SJSA1 (cell line): ENCODE results near the gene FAM81A. TPM values are rescaled to one million over a fixed set of nuclear protein-coding genes. Genes with fewer than 3 reads are reported as not detected.

Experiments used
- DNase-seq, 2 experiments: peaks; one replicate each; pipeline ENCODE4 v3.0.0-alpha.2; 2015 to 2020; ENCODE audit warnings: low spot score in 2 of 2, low read depth in 1 of 2
- H3K27ac ChIP-seq: fragments of 250-450 bp; sonication (Bioruptor Pico); 2 replicates; pipeline ENCODE4 v1.5.1; 2020; ENCODE audit warnings: mild to moderate bottlenecking, moderate library complexity
- H3K27me3 ChIP-seq: fragments of 250-450 bp; sonication (Bioruptor Pico); replicated peaks from 2 replicates; pipeline ENCODE4 v1.5.1; 2020; ENCODE audit warnings: mild to moderate bottlenecking, moderate library complexity
- H3K36me3 ChIP-seq: fragments of 250-450 bp; sonication (Bioruptor Pico); 2 replicates; pipeline ENCODE4 v1.5.1; 2020; ENCODE audit warnings: mild to moderate bottlenecking
- H3K4me1 ChIP-seq: fragments of 250-450 bp; sonication (Bioruptor Pico); replicated peaks from 2 replicates; pipeline ENCODE4 v1.6.1; 2021; ENCODE audit warnings: mild to moderate bottlenecking
- H3K4me3 ChIP-seq: fragments of 250-450 bp; sonication (Bioruptor Pico); 2 replicates; pipeline ENCODE4 v1.5.1; 2020; ENCODE audit warnings: mild to moderate bottlenecking
- H3K9me3 ChIP-seq: fragments of 250-450 bp; sonication (Bioruptor Pico); replicated peaks from 2 replicates; pipeline ENCODE4 v1.5.1; 2020; ENCODE audit warnings: mild to moderate bottlenecking
- total RNA-seq: library from RNA; depleted of rRNA; stranded (reverse); fragments of >200 nt; shearing (Covaris generic); gene quantifications from 2 replicates; pipeline ENCODE4 v1.2.3, GENCODE V29; 2014

FAM81A gene
- total RNA-seq, 1 experiment from 2014 or later: 1.6 TPM

- H3K27me3 ChIP-seq: no peaks in the 10 kb centered on the region
- DNase-seq: no peak
- no peaks in the 10 kb centered on the region for H3K9me3 ChIP-seq
- no peak overlapping the region for H3K27ac ChIP-seq
- peaks cover 23% of the 10 kb centered on the region for H3K4me1 ChIP-seq
- no peak overlapping the region for H3K4me3 ChIP-seq
- no peaks in the 10 kb centered on the region for H3K36me3 ChIP-seq
Observed at GRCh38 chr15:59549301-59550185, 111.6 kb downstream of the FAM81A start.

DNA sequence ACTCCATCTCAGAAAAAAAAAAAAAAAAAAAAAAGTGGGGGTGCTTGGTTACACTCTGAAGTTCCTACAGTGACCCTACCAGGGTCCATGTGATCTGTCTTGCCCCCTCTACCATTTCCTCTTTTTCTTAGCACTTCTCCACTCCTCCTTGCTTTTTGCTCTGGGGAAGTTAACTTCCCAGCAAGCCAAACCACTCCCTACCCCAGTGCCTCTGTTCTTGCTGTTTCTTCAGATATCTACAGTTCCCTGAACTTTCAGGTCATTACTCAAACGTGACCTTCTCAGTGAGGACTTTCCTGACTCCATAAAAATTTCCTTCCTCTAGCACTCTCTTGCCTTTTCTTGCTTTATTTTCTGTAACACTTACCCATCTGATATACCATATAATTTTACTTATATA, 112.5 kb downstream of the FAM81A start:
- no peak overlapping the region for H3K27ac ChIP-seq
- no peaks in the 10 kb centered on the region for H3K9me3 ChIP-seq
- no peaks in the 10 kb centered on the region for H3K27me3 ChIP-seq
- H3K36me3 ChIP-seq: no peaks in the 10 kb centered on the region
- no peak for DNase-seq
- H3K4me1 ChIP-seq: peaks cover 29% of the 10 kb centered on the region
- no peak overlapping the region for H3K4me3 ChIP-seq

DNA sequence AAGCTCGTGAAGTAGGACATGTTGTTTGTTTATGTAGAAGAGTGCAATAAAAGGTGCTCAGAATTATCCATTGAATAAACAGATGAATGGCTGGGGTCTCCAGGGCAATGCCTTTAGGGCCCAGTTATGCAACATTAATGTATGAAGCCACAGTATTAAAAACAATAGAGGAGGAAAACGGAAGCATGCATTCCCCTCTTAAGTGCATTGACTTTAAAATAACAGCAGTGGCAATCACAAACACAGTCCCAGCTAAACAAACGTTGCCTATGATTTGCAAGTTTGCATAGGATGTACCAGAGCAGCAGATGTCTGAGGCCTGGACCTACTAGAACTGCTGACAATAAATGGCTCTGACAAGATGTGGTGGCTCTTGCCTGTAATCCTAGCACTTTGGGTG, 113.0 kb downstream of the FAM81A start:
- Histone ChIP-seq H3K27ac (no peak overlapping the region), H3K27me3 (no peaks in the 10 kb centered on the region), H3K36me3 (no peaks in the 10 kb centered on the region), H3K4me1 (peaks cover 33% of the 10 kb centered on the region), H3K9me3 (no peaks in the 10 kb centered on the region), H3K4me3 (no peak overlapping the region)
- DNase-seq: peak in 1 of 2 experiments; percentile 14

- peaks cover 37% of the 10 kb centered on the region for H3K4me1 ChIP-seq
- H3K36me3 ChIP-seq: no peaks in the 10 kb centered on the region
- H3K27me3 ChIP-seq: no peaks in the 10 kb centered on the region
- no peaks in the 10 kb centered on the region for H3K9me3 ChIP-seq
- no peak overlapping the region for H3K4me3 ChIP-seq
- DNase-seq: peak; percentile 53 to 71
- peak overlapping the region; percentile 42 for H3K27ac ChIP-seq
Observed at GRCh38 chr15:59553879-59554735, 116.1 kb downstream of the FAM81A start.

DNA sequence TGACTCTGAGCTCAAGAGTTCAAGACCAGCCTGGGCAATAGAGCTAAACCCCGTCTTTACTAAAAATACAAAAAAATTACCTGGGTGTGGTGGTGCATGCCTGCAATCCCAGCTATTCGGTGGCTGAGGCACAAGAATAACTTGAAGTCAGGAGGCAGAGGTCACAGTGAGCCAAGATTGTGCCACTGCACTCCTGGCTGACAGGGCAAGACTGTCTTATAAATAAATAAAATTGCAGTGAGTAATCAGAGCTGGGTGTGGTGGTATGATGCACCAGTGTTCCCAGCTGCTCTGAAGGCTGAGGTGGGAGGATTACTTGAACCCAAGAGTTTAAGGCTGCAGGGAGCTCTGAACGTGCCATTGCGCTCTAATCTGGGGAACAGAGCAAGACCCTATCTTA, 117.7 kb downstream of the FAM81A start:
- peaks cover 35% of the 10 kb centered on the region for H3K4me1 ChIP-seq
- no peak overlapping the region for H3K4me3 ChIP-seq
- DNase-seq: no peak
- H3K36me3 ChIP-seq: no peaks in the 10 kb centered on the region
- no peak overlapping the region for H3K27ac ChIP-seq
- H3K27me3 ChIP-seq: no peaks in the 10 kb centered on the region
- no peaks in the 10 kb centered on the region for H3K9me3 ChIP-seq

DNA sequence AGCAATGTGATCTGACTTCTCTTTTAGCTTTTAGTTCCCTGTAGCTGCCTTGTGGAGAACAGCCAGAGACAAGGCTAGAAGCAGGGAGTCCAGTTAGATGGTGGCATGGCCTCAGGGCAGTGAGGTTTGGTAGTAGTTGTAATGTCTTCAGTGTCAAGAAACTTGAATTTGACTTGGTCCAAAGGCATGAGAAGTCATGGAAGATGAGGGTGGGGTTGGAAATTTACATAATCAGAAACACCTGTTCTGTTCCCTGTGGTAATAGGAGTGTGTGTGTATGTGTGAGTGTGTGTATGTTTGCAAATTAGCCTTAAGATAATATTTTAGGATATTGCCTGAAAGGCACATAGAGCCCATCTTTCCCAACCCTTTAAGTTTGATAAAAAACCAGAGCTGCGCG, 118.4 kb downstream of the FAM81A start:
- no peak for DNase-seq
- Histone ChIP-seq H3K9me3 (no peaks in the 10 kb centered on the region), H3K36me3 (no peaks in the 10 kb centered on the region), H3K4me3 (no peak overlapping the region), H3K27me3 (no peaks in the 10 kb centered on the region), H3K4me1 (peaks cover 28% of the 10 kb centered on the region), H3K27ac (no peak overlapping the region)

DNA sequence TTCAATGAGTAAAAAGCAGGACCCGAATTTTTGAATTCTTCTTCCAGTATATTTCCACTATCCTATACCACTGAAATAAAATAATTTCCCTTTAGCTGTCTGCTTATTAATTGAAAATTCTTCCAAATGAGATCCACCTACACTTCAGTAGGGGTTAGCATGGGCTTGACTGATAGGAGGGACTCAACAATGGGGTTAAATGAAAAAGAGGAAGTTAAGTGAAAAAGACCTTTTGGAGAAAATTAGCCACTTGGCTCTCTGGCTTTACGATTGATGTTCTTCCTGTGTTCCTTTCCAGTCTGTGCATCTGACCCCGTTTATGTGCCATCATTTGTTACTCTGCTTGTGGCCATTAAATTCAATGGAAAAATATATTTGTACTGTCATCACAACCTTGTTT, 119.6 kb downstream of the FAM81A start:
- peaks cover 28% of the 10 kb centered on the region for H3K4me1 ChIP-seq

DNA sequence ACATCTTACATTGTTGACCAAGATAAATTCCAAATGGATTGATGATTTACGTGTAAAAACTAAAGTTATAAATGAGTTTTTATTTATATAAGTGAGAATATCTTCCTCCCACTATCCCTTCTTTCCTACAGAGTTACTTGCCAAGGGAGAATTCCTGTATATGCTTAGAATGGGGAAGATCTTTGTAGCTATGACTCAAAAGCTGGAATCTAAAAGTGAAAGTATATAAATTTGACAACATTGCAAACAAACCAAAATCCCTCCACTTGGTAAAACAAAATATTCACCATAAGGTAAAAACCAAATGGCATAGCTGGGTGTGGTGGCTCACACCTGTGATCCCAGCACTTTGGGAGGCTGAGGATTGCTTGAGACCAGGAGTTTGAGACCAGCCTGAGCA, 120.9 kb downstream of the FAM81A start:
- DNase-seq: no peak
- no peak overlapping the region for H3K27ac ChIP-seq
- no peak overlapping the region for H3K4me3 ChIP-seq
- H3K36me3 ChIP-seq: no peaks in the 10 kb centered on the region
- no peaks in the 10 kb centered on the region for H3K27me3 ChIP-seq
- peaks cover 21% of the 10 kb centered on the region for H3K4me1 ChIP-seq
- no peaks in the 10 kb centered on the region for H3K9me3 ChIP-seq

More for the DNA sequence above, 119.6 kb downstream of the FAM81A start:
- no peak overlapping the region for H3K4me3 ChIP-seq
- H3K27me3 ChIP-seq: no peaks in the 10 kb centered on the region
- H3K27ac ChIP-seq: no peak overlapping the region
- H3K9me3 ChIP-seq: no peaks in the 10 kb centered on the region
- H3K36me3 ChIP-seq: no peaks in the 10 kb centered on the region
- DNase-seq: no peak

GRCh38 chr15:59561547-59561946, 123.6 kb downstream of the FAM81A start:
- Histone ChIP-seq H3K4me3 (no peak overlapping the region), H3K27me3 (no peaks in the 10 kb centered on the region), H3K9me3 (peaks cover 3% of the 10 kb centered on the region; the same call in 1 of the 2 replicates), H3K27ac (no peak overlapping the region), H3K4me1 (no peaks in the 10 kb centered on the region), H3K36me3 (no peaks in the 10 kb centered on the region)
- no peak for DNase-seq

DNA sequence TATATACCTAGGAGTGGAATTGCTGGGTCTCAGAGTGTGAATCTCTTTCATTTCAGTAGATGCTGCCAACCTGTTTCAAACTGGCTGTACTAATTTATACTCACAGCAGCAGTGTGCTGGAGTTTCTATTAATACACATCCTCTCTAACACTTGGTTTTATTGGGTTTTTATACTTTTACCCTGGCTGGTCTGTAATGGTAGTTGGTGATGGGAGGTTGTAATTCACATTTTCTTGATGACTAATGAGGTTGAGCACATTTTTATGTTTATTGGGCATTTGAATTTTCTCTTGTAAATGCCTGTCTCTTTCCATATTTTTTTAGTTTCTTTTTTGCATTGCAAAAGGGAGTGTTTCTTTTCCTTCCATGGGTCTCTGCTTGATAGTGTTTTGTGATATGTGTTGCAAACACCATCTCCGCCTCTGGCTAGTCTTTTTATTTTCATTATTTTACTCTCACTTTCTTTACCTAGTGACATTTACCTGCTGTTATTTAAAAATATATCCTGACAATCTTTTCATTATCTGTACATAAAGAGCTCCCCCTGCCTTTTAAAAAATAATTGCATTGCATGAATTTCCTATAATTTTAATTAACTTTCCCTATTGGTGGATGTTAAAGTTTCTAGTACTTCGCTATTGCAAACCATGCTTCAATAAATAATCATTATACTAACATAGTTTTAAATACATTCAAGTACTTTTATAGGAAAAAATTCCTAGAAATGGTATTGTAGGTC, 124.6 kb downstream of the FAM81A start:
- H3K27ac ChIP-seq: no peak overlapping the region
- H3K27me3 ChIP-seq: no peaks in the 10 kb centered on the region
- DNase-seq: no peak
- no peaks in the 10 kb centered on the region for H3K36me3 ChIP-seq
- H3K4me3 ChIP-seq: no peak overlapping the region
- H3K4me1 ChIP-seq: no peaks in the 10 kb centered on the region
- peaks cover 3% of the 10 kb centered on the region; the same call in 1 of the 2 replicates for H3K9me3 ChIP-seq

DNA sequence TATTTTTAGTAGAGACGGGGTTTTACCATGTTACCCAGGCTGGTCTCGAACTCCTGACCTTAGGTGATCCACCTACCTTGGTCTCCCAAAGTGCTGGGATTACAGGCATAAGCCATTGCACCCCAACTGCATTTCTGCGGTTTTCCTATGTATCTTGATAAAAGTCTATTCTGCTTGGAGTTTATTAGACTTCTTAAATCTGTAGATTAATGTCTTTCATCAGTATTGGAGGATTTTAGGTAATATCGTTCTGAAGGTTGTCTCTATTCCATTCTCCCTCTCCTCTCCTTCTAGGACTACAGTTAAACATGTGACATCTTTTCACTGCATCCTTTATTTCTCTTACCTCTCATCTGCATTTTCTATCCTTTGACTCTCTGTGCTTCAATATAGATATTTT, 127.3 kb downstream of the FAM81A start:
- no peaks in the 10 kb centered on the region for H3K36me3 ChIP-seq

DNA sequence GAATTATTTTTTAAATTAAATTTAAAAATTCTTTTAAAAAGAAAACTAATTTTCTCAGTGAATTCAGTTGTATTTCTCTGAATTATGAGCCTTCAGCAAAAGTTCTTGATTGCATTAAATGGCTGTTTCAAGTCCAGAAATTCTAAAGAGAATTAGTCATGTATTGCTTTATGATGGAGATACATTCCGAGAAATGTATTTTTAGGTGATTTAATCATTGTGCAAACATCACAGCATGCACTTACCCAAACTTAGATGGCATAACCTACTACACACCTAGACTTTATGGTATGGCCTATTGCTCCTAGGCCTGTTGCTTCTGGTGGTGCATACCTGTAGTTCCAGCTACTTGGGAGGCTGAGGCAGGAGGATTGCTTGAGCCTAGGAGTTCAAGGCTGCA, 129.3 kb downstream of the FAM81A start:
- Histone ChIP-seq H3K4me3 (no peak overlapping the region), H3K4me1 (no peaks in the 10 kb centered on the region), H3K27ac (no peak overlapping the region), H3K9me3 (peaks cover 3% of the 10 kb centered on the region; the same call in 1 of the 2 replicates), H3K27me3 (no peaks in the 10 kb centered on the region), H3K36me3 (no peaks in the 10 kb centered on the region)
- no peak for DNase-seq

More for the DNA sequence above, 127.3 kb downstream of the FAM81A start:
- Histone ChIP-seq H3K27me3 (no peaks in the 10 kb centered on the region), H3K9me3 (peaks cover 3% of the 10 kb centered on the region; the same call in 1 of the 2 replicates), H3K4me1 (no peaks in the 10 kb centered on the region), H3K4me3 (no peak overlapping the region), H3K27ac (no peak overlapping the region)
- no peak for DNase-seq

GRCh38 chr15:59569477-59569876, 131.5 kb downstream of the FAM81A start:
- Histone ChIP-seq H3K4me3 (no peak overlapping the region), H3K9me3 (peaks cover 3% of the 10 kb centered on the region; the same call in 1 of the 2 replicates), H3K36me3 (no peaks in the 10 kb centered on the region), H3K27ac (no peak overlapping the region), H3K27me3 (no peaks in the 10 kb centered on the region), H3K4me1 (no peaks in the 10 kb centered on the region)
- no peak for DNase-seq
